ENCODE results near the gene EEFSEC. TPM values are rescaled to one million over a fixed set of nuclear protein-coding genes. Genes with fewer than 3 reads are reported as not detected.

The EEFSEC gene
- total and polyA plus RNA-seq, 10 donors, result 8.5 to 19.2 (median 14.2) TPM

DNA sequence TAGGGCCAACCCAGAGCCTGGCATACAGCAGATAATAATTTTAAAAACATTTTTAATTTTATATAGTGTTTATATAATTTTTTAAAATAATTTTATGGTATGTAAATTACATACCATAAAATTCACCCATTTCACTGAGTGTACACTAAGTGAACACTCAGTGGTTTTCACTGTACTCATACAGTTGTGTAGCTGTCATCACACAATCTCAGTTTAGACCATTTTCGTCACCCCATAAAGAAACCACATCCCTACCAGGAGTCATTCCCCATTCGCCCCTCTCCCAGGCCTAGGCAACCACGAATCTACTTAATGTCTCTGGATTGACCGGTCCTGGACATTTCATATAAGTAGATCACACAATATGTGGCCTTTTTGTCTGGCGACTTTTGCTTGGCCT lies 10.2 kb downstream of the EEFSEC start:
- H3K27ac ChIP-seq, result no peak overlapping the region
- TF ChIP-seq, protein P1, sequence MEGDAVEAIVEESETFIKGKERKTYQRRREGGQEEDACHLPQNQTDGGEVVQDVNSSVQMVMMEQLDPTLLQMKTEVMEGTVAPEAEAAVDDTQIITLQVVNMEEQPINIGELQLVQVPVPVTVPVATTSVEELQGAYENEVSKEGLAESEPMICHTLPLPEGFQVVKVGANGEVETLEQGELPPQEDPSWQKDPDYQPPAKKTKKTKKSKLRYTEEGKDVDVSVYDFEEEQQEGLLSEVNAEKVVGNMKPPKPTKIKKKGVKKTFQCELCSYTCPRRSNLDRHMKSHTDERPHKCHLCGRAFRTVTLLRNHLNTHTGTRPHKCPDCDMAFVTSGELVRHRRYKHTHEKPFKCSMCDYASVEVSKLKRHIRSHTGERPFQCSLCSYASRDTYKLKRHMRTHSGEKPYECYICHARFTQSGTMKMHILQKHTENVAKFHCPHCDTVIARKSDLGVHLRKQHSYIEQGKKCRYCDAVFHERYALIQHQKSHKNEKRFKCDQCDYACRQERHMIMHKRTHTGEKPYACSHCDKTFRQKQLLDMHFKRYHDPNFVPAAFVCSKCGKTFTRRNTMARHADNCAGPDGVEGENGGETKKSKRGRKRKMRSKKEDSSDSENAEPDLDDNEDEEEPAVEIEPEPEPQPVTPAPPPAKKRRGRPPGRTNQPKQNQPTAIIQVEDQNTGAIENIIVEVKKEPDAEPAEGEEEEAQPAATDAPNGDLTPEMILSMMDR (IDR thresholded peaks at IDR 0.05 in 8 of 11, conservative IDR thresholded peaks at IDR 0.05 in 3 of 11), result no peak
- peaks cover 0 to 10% (median 4%) of the 10 kb centered on the region in 6 donors for H3K4me1 ChIP-seq
- no peak overlapping the region for H3K4me3 ChIP-seq
- WGBS, 5 donors, result 51 to 90% (median 77%) methylated on average over 5 of the region's 5 CpGs
- peaks cover 0 to 49% (median 3%) of the 10 kb centered on the region in 6 donors for H3K36me3 ChIP-seq
- no peaks in the 10 kb centered on the region for H3K27me3 ChIP-seq (replicated peaks in 1 of 7)
- DNase-seq, result no peak
- intact Hi-C loops (cut with DNase I; ENCODE audit: low total_unique reads), result no loop called here
- no peaks in the 10 kb centered on the region for H3K9me3 ChIP-seq

DNA sequence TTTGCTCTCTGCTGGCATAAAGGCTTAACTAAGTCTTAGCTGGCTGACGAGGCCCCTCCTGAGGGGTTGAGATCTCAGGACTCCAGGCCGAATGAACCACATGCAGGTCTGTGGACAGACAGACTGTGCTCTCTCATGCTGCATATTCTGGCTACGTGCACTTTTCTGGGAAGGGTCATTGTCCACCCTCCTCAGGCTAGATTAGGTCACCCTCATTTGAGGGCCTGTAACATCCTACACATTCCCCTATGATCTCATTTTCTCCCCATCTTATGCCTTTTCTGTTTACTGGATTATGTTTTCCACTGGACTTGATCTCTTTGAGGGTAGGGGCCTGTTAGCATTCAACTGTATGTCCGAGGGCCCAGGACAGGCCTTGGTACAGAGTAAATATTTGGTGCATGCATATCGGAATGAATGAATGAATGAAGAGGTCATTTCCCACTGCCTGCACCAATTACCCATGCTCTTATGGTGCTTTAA lies 13.7 kb downstream of the EEFSEC start:
- no peaks in the 10 kb centered on the region for H3K9me3 ChIP-seq
- no peak overlapping the region for H3K27ac ChIP-seq
- no peak for TF ChIP-seq POLR2AphosphoS5 (IDR thresholded peaks at IDR 0.05)
- no peak for TF ChIP-seq POLR2A (IDR thresholded peaks at IDR 0.05)
- TF ChIP-seq, protein P1 (IDR thresholded peaks at IDR 0.05 in 8 of 11, conservative IDR thresholded peaks at IDR 0.05 in 3 of 11), result no peak
- H3K4me1 ChIP-seq, result peaks cover 0 to 38% (median 10%) of the 10 kb centered on the region in 6 donors
- intact Hi-C loops (cut with DNase I; ENCODE audit: low total_unique reads), result no loop called here
- H3K27me3 ChIP-seq (replicated peaks in 1 of 7), result no peaks in the 10 kb centered on the region
- 93 to 99% (median 95%) methylated on average over 5 of the region's 5 CpGs for WGBS, 5 donors
- H3K4me3 ChIP-seq, result no peak overlapping the region
- no peak for DNase-seq
- H3K36me3 ChIP-seq, result peaks cover 0 to 23% (median 0%) of the 10 kb centered on the region in 6 donors

DNA sequence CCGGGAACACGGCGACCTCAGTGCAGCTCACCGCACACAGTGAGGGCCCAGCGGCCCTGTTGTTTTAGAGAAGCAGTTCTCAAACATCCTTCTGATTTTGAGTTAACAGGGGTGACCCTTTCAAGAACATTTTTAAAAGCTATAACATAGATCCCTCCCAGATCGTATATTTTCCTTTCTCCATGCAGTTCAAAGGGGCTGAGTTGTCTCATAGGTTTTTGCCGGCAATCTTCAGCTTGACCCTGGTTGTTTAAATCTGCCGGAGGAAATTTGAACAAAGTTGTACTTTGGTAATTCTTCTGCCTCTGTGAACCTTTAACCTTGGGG lies 14.3 kb downstream of the EEFSEC start:
- H3K9me3 ChIP-seq, result no peaks in the 10 kb centered on the region
- DNase-seq, result no peak
- H3K4me1 ChIP-seq, result peaks cover 0 to 41% (median 10%) of the 10 kb centered on the region in 6 donors
- 89 to 94% (median 93%) methylated on average over 8 of the region's 8 CpGs for WGBS, 5 donors
- no peaks in the 10 kb centered on the region for H3K27me3 ChIP-seq (replicated peaks in 1 of 7)
- no peak overlapping the region for H3K4me3 ChIP-seq
- no peak for TF ChIP-seq POLR2A (IDR thresholded peaks at IDR 0.05)
- TF ChIP-seq POLR2AphosphoS5 (IDR thresholded peaks at IDR 0.05), result no peak
- TF ChIP-seq, protein P1 (IDR thresholded peaks at IDR 0.05 in 8 of 11, conservative IDR thresholded peaks at IDR 0.05 in 3 of 11), result no peak
- intact Hi-C loops (cut with DNase I; ENCODE audit: low total_unique reads), result no loop called here
- H3K27ac ChIP-seq, result no peak overlapping the region
- peaks cover 0 to 17% (median 0%) of the 10 kb centered on the region in 6 donors for H3K36me3 ChIP-seq

DNA sequence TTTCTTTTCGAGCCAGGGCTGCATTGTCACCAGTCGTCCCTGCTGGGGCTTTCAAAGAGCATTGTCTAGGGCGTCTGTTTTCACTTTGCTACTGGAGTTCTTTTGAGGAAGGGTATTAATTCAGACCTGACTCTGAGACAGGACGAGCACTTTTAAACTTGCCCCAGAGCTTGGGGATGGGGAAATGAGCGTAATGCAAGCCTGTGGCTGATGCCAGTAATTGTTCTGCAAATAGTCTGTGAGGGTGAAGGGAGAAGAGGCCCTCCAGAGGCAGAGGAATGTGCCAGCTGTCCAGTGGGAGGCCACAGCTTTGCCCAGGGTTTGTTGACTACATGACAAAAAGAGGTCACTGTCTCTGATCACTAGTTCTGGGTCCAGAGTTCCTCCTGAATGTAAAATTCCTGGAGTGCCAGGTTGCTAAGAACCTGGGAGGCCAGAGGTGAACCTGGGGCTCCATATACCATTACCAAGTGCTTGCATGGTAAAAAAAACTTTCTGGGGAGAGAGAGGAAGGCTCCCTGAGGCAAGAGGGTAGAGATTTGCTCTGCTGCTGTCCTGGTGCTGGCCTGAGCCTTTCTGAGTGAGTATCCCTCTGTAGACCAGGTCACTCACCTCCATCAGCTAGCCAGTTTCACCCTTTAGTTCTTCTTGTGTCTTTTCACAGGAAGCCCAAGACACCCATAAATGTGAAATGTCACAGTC lies 14.8 kb downstream of the EEFSEC start:
- peaks cover 0 to 46% (median 10%) of the 10 kb centered on the region in 6 donors for H3K4me1 ChIP-seq
- H3K27ac ChIP-seq, result no peak overlapping the region
- intact Hi-C loops (cut with DNase I; ENCODE audit: low total_unique reads), result no loop called here
- peaks cover 0 to 15% (median 0%) of the 10 kb centered on the region in 6 donors for H3K36me3 ChIP-seq
- no peak overlapping the region for H3K4me3 ChIP-seq
- no peaks in the 10 kb centered on the region for H3K27me3 ChIP-seq (replicated peaks in 1 of 7)
- no peak for DNase-seq
- 66 to 78% (median 67%) methylated on average over 5 of the region's 5 CpGs for WGBS, 5 donors
- no peaks in the 10 kb centered on the region for H3K9me3 ChIP-seq
- no peak for TF ChIP-seq POLR2AphosphoS5 (IDR thresholded peaks at IDR 0.05)
- TF ChIP-seq, protein P1 (IDR thresholded peaks at IDR 0.05 in 8 of 11, conservative IDR thresholded peaks at IDR 0.05 in 3 of 11), result no peak
- TF ChIP-seq POLR2A (IDR thresholded peaks at IDR 0.05), result no peak
